Activated B cell treated with CpG ODN at 0.5 μM for 24 hours (primary cell): ENCODE measurements around the gene ZNF217. TPM values are rescaled to one million over a fixed set of nuclear protein-coding genes. Genes with fewer than 3 reads are reported as not detected.
"Not testable (repeated sequence)": the region's sequence is repeated elsewhere in the genome, so short reads cannot be mapped to it uniquely, and the experiment has no call there.

Source experiments
- ATAC-seq: fragments of 200-7000 bp; cut with Tn5 transposase; one replicate; pipeline ENCODE4 v1.10.0; 2021; ENCODE audit warnings: low read depth, mild to moderate bottlenecking, moderate library complexity
- CTCF ChIA-PET: fragments of 350-600 bp; sonication (Branson Sonifier 250); formaldehyde crosslinking; loops from one replicate; lab custom pipeline; 2021; ENCODE audit warnings: antibody characterized with exemption; lab: Charles Lee
- POLR2A ChIA-PET: fragments of 350-600 bp; sonication (Branson Sonifier 250); formaldehyde crosslinking; loops from one replicate; lab custom pipeline; 2021; ENCODE audit warnings: antibody characterized with exemption; lab: Charles Lee
- DNase-seq: peaks from one replicate; pipeline ENCODE4 v3.0.0; 2022
- H3K27ac Mint-ChIP-seq: one replicate; pipeline ENCODE4 v1.8.0; 2020; ENCODE audit warnings: mixed read lengths
- H3K27me3 Mint-ChIP-seq: one replicate; pipeline ENCODE4 v1.8.0; 2021; ENCODE audit warnings: mixed read lengths
- H3K36me3 Mint-ChIP-seq: one replicate; pipeline ENCODE4 v1.8.0; 2021; ENCODE audit warnings: low read depth, mixed read lengths
- H3K4me1 Mint-ChIP-seq: one replicate; pipeline ENCODE4 v1.8.0; 2021; ENCODE audit warnings: mixed read lengths
- H3K4me3 Mint-ChIP-seq: one replicate; pipeline ENCODE4 v1.8.0; 2020; ENCODE audit warnings: mild to moderate bottlenecking, mixed read lengths
- H3K9me3 Mint-ChIP-seq: one replicate; pipeline ENCODE4 v1.8.0; 2020; ENCODE audit warnings: mixed read lengths
- CTCF ChIP-seq: fragments of 200-600 bp; IDR thresholded peaks from one replicate; pipeline ENCODE4 v1.8.0; 2022; ENCODE audit warnings: antibody characterized with exemption, mild to moderate bottlenecking
- intact Hi-C: fragments of 100-400 bp; cut with micrococcal nuclease; formaldehyde crosslinking; loops from one replicate; pipeline ENCODE4 v1.15.1; 2024
- total RNA-seq: library from RNA; stranded (reverse); gene quantifications from 2 replicates; pipeline ENCODE4 v1.2.3, GENCODE V29; 2022

The ZNF217 gene
- total RNA-seq, 1 donor from 2014 or later: 80.3 TPM

GRCh38 chr20:53623454-53624211 lies 30.0 kb upstream of the ZNF217 start:
- DNase-seq: no peak
- CTCF ChIA-PET: interaction anchor here (1.3 to 3.7 kb wide), 4 partner anchors 13 to 316 kb away, joined by 3 to 14 read pairs (median 6); no protein-coding TSS in a partner anchor
- H3K4me3 Mint-ChIP-seq: peak overlapping the region; percentile 83

GRCh38 chr20:53623134-53623453 lies 29.5 kb upstream of the ZNF217 start:
- CTCF ChIA-PET: interaction anchor here (1.0 to 3.7 kb wide), 7 partner anchors 12 to 317 kb away, joined by 3 to 14 read pairs (median 4); no protein-coding TSS in a partner anchor
- TF ChIP-seq CTCF: no peak
- peak; percentile 11 for ATAC-seq
- H3K9me3 Mint-ChIP-seq: no peaks in the 10 kb centered on the region
- POLR2A ChIA-PET: interaction anchor here (0.5 to 4.4 kb wide), 14 partner anchors 12 to 317 kb away, joined by 3 to 43 read pairs (median 7); partner anchors contain the start of gene ZNF217
- H3K27ac Mint-ChIP-seq: peak overlapping the region; percentile 93
- peaks cover 50% of the 10 kb centered on the region for H3K4me1 Mint-ChIP-seq
- H3K4me3 Mint-ChIP-seq: peak overlapping the region; percentile 83
- H3K27me3 Mint-ChIP-seq: no peaks in the 10 kb centered on the region
- DNase-seq: no peak
- no peaks in the 10 kb centered on the region for H3K36me3 Mint-ChIP-seq
- intact Hi-C loops: loop anchor here (2.0 kb wide), 1 partner anchor 28 kb away; no protein-coding TSS in a partner anchor

More at GRCh38 chr20:53623454-53624211, 30.0 kb upstream of the ZNF217 start:
- POLR2A ChIA-PET: interaction anchor here (0.8 to 4.4 kb wide), 14 partner anchors 12 to 316 kb away, joined by 3 to 43 read pairs (median 7); partner anchors contain the start of gene ZNF217
- TF ChIP-seq CTCF: no peak
- H3K36me3 Mint-ChIP-seq: no peaks in the 10 kb centered on the region
- H3K4me1 Mint-ChIP-seq: peaks cover 51% of the 10 kb centered on the region
- H3K27ac Mint-ChIP-seq: peak overlapping the region; percentile 93
- intact Hi-C loops: loop anchor here (2.0 kb wide), 1 partner anchor 29 kb away; no protein-coding TSS in a partner anchor
- peak; percentile 76 for ATAC-seq
- H3K9me3 Mint-ChIP-seq: no peaks in the 10 kb centered on the region
- no peaks in the 10 kb centered on the region for H3K27me3 Mint-ChIP-seq

GRCh38 chr20:53622247-53623133 lies 28.9 kb upstream of the ZNF217 start:
- H3K27me3 Mint-ChIP-seq: no peaks in the 10 kb centered on the region
- peak overlapping the region; percentile 93 for H3K27ac Mint-ChIP-seq
- ChIA-PET POLR2A (interaction anchor here (0.5 to 4.4 kb wide), 16 partner anchors 11 to 317 kb away, joined by 3 to 43 read pairs (median 6); partner anchors contain the start of gene ZNF217), CTCF (interaction anchor here (1.0 to 3.7 kb wide), 10 partner anchors 12 to 317 kb away, joined by 3 to 14 read pairs (median 3); no protein-coding TSS in a partner anchor)
- no peak for TF ChIP-seq CTCF
- DNase-seq (no peak), ATAC-seq (peak; percentile 25)
- peak overlapping the region; percentile 83 for H3K4me3 Mint-ChIP-seq
- peaks cover 46% of the 10 kb centered on the region for H3K4me1 Mint-ChIP-seq
- H3K9me3 Mint-ChIP-seq: no peaks in the 10 kb centered on the region
- H3K36me3 Mint-ChIP-seq: no peaks in the 10 kb centered on the region
- intact Hi-C loops: loop anchor here (2.0 kb wide), 1 partner anchor 28 kb away; no protein-coding TSS in a partner anchor

GRCh38 chr20:53621482-53622246 lies 28.0 kb upstream of the ZNF217 start:
- DNase-seq: no peak
- Mint-ChIP-seq H3K4me1 (peaks cover 44% of the 10 kb centered on the region), H3K27ac (peak overlapping the region; percentile 93), H3K9me3 (no peaks in the 10 kb centered on the region), H3K27me3 (no peaks in the 10 kb centered on the region), H3K36me3 (no peaks in the 10 kb centered on the region), H3K4me3 (peak overlapping the region; percentile 13)
- POLR2A ChIA-PET: interaction anchor here (0.6 to 4.4 kb wide), 11 partner anchors 10 to 312 kb away, joined by 3 to 43 read pairs (median 4); partner anchors contain the start of gene ZNF217
- no peak for TF ChIP-seq CTCF
- intact Hi-C loops: loop anchor here (1.0 to 2.0 kb wide), 3 partner anchors 10 to 33 kb away; no protein-coding TSS in a partner anchor
- ATAC-seq: peak; percentile 29
- CTCF ChIA-PET: interaction anchor here (0.6 to 3.7 kb wide), 8 partner anchors 11 to 294 kb away, joined by 3 to 14 read pairs (median 3); no protein-coding TSS in a partner anchor

- POLR2A ChIA-PET: interaction anchor here (0.7 to 0.9 kb wide), 2 partner anchors 8 to 215 kb away, joined by 3 to 4 read pairs; no protein-coding TSS in a partner anchor
- DNase-seq: not testable (repeated sequence)
Observed at GRCh38 chr20:53618490-53619000, 24.9 kb upstream of the ZNF217 start.

More at GRCh38 chr20:53618490-53619000, 24.9 kb upstream of the ZNF217 start:
- intact Hi-C loops, H3K27me3 Mint-ChIP-seq, H3K4me3 Mint-ChIP-seq, H3K27ac Mint-ChIP-seq, H3K9me3 Mint-ChIP-seq, H3K36me3 Mint-ChIP-seq, CTCF ChIA-PET, ATAC-seq: not testable (repeated sequence)
- peaks cover 33% of the 10 kb centered on the region for H3K4me1 Mint-ChIP-seq
